Suprapubic skin (tissue), 4 donors: ENCODE data around the gene APEX1.

Experiments used
- POLR2A ChIP-seq, 2 donors: fragments of 450-650 bp; IDR thresholded peaks; one replicate each; pipeline ENCODE4 v1.6.1; 2017; ENCODE audit warnings: antibody characterized with exemption in 2 of 2, mild to moderate bottlenecking in 2 of 2, moderate library complexity in 2 of 2
- POLR2AphosphoS5 ChIP-seq, 3 donors: sonication (generic); formaldehyde crosslinking; IDR thresholded peaks; one replicate each; pipeline ENCODE4 v1.6.1; 2017; ENCODE audit warnings: antibody characterized with exemption in 3 of 3
- TF ChIP-seq, protein P1 (sequence below), 2 donors: fragments of 200-600 bp in 1 of 2; fragments of 450-650 bp in 1 of 2; sonication (generic) in 1 of 2; IDR thresholded peaks; one replicate each; pipeline ENCODE4 v1.5.1; 2016 to 2019; ENCODE audit warnings: antibody characterized with exemption in 2 of 2, mild to moderate bottlenecking in 1 of 2, moderate library complexity in 1 of 2

DNA sequence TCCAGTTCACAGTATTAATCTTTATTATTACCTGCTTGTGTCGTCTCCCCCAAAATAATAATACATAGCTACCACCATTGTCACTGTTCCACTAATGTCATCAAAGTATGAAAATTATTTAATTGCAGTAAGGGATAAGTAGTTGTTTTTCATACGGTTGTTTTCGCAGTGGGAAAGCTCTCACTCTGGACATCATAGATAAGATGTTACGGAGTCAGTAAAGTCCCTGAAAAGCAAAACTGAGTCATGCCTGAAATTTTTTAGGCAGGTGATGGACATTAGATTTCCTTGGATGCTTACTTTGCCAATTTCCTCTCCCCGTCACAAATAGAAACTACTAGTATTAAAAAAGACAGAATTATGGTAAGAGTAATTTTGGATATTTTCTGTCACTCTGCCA lies 27.4 kb downstream of the APEX1 start:
- TF ChIP-seq, protein P1, sequence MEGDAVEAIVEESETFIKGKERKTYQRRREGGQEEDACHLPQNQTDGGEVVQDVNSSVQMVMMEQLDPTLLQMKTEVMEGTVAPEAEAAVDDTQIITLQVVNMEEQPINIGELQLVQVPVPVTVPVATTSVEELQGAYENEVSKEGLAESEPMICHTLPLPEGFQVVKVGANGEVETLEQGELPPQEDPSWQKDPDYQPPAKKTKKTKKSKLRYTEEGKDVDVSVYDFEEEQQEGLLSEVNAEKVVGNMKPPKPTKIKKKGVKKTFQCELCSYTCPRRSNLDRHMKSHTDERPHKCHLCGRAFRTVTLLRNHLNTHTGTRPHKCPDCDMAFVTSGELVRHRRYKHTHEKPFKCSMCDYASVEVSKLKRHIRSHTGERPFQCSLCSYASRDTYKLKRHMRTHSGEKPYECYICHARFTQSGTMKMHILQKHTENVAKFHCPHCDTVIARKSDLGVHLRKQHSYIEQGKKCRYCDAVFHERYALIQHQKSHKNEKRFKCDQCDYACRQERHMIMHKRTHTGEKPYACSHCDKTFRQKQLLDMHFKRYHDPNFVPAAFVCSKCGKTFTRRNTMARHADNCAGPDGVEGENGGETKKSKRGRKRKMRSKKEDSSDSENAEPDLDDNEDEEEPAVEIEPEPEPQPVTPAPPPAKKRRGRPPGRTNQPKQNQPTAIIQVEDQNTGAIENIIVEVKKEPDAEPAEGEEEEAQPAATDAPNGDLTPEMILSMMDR (IDR thresholded peaks at IDR 0.05) = no peak
- TF ChIP-seq POLR2A (IDR thresholded peaks at IDR 0.05) = no peak
- TF ChIP-seq POLR2AphosphoS5 (IDR thresholded peaks at IDR 0.05) = no peak
